Activated naive CD4-positive, alpha-beta T cell treated with anti-CD3 and anti-CD28 coated beads for 36 hours (primary cell): ENCODE measurements around the gene MARCO. TPM values are rescaled to one million over a fixed set of nuclear protein-coding genes. Genes with fewer than 3 reads are reported as not detected.

ENCODE experiments used
- CTCF ChIA-PET: fragments of 350-600 bp; sonication (Branson Sonifier 250); formaldehyde crosslinking; loops from one replicate; lab custom pipeline; 2021; ENCODE audit warnings: antibody characterized with exemption; lab: Charles Lee
- DNase-seq: peaks from one replicate; pipeline ENCODE4 v3.0.0-alpha.2; 2020
- H3K27ac Mint-ChIP-seq: one replicate; pipeline ENCODE4 v1.8.0; 2021; ENCODE audit warnings: mild to moderate bottlenecking, mixed read lengths
- H3K27me3 Mint-ChIP-seq: one replicate; pipeline ENCODE4 v1.8.0; 2021; ENCODE audit warnings: low read depth, mixed read lengths
- H3K36me3 Mint-ChIP-seq: one replicate; pipeline ENCODE4 v1.8.0; 2021; ENCODE audit warnings: low read depth, mixed read lengths
- H3K4me1 Mint-ChIP-seq: one replicate; pipeline ENCODE4 v1.8.0; 2021; ENCODE audit warnings: low read depth, mixed read lengths
- H3K4me3 Mint-ChIP-seq: one replicate; pipeline ENCODE4 v1.8.0; 2021; ENCODE audit warnings: mild to moderate bottlenecking, moderate library complexity, mixed read lengths
- H3K9me3 Mint-ChIP-seq: one replicate; pipeline ENCODE4 v1.8.0; 2021; ENCODE audit warnings: mixed read lengths
- intact Hi-C: fragments of 100-400 bp; cut with micrococcal nuclease; formaldehyde crosslinking; loops from one replicate; pipeline ENCODE4 v1.15.1; 2023
- total RNA-seq, 2 experiments: library from RNA; stranded (reverse); gene quantifications; one replicate each; pipeline ENCODE4 v1.2.3, GENCODE V29; 2021

The MARCO gene
- total RNA-seq, 2 experiments from 2014 or later, result not detected

DNA sequence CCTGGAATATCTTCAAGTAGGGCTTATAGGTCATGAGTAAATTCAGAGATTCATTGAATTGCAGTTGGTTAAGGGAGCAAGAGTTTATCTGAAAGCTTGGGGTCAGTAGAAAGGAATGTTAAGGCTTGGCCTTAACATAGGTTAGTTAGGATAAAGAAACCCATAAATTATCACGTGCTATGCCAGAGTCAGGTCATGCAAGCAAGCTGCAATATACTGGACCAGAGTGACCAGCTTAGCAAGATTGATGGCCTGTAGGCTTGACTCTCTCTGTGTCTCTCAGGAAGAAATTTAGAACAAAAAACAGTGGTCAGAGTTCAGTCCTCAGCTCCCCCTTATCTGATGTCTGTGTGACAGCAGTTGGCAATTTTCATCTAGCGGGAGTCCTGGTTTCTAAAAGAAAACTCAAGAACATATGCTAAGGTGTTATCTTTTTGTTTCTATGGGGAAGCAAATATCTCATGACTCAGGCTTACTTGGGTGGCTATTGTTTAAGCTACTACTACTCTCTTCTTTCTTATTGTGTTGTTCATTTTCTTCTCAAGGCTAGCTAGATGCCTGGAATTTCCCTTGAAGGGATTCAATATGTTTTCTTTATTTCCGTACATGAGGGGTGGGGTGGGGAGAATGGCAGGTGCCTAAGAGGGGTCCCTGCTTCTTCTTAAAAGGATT is 28.7 kb upstream of the MARCO start:
- Mint-ChIP-seq H3K27me3 (peaks cover 2% of the 10 kb centered on the region), H3K4me3 (no peak overlapping the region), H3K9me3 (no peaks in the 10 kb centered on the region), H3K27ac (no peak overlapping the region), H3K36me3 (no peaks in the 10 kb centered on the region), H3K4me1 (no peaks in the 10 kb centered on the region)
- no peak for DNase-seq
- intact Hi-C loops, result no loop called here
- CTCF ChIA-PET, result no interaction called here

- CTCF ChIA-PET, result interaction anchor here (1.3 kb wide), 1 partner anchor 561 kb away, joined by 3 read pairs; no protein-coding TSS in a partner anchor
These were observed 28.0 kb upstream of the MARCO start for GRCh38 chr2:118913803-118914645.

DNA sequence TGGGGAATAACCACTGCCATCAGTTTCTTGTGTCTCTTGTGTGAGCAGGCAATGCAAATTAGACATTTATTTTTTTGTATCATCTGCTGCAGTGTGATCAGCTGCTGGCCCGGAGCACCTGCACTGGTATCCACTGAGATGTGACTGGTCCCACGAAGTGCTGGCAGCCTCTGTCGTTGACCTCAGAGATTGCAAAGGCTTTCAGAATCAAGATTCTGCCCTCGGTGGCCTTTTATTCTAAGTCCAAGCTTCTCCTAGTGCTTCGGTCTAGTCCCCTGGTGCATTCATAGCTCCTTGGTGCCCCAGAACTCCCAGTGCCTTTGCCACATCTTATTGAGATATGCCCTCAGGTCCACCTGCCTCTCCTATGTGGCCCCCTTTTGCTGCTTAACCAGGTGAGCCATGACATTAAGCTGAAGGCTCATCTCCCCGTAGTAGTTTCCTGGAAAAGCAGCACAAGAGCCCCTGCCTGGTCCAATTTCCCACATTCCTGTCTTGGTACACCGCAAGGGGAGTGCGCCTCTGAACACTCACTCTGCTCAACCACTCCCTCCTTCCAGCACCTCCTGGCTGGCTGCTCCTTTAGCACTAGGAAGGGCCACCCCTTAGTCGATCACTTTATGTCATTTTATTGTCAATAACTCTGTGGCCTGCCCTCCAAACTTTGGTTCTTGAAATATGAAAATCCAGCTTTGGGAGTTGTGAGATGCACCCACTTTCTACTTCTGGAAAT is 27.1 kb upstream of the MARCO start:
- CTCF ChIA-PET, result interaction anchor here (1.3 kb wide), 1 partner anchor 560 kb away, joined by 3 read pairs; no protein-coding TSS in a partner anchor
- DNase-seq, result no peak
- Mint-ChIP-seq H3K9me3 (no peaks in the 10 kb centered on the region), H3K27ac (no peak overlapping the region), H3K27me3 (peaks cover 2% of the 10 kb centered on the region), H3K36me3 (no peaks in the 10 kb centered on the region), H3K4me3 (no peak overlapping the region), H3K4me1 (no peaks in the 10 kb centered on the region)
- intact Hi-C loops, result no loop called here

More at GRCh38 chr2:118913803-118914645, 28.0 kb upstream of the MARCO start:
- Mint-ChIP-seq H3K4me3 (no peak overlapping the region), H3K27ac (no peak overlapping the region), H3K27me3 (peaks cover 2% of the 10 kb centered on the region), H3K9me3 (no peaks in the 10 kb centered on the region), H3K4me1 (no peaks in the 10 kb centered on the region), H3K36me3 (no peaks in the 10 kb centered on the region)
- DNase-seq, result no peak
- intact Hi-C loops, result no loop called here

DNA sequence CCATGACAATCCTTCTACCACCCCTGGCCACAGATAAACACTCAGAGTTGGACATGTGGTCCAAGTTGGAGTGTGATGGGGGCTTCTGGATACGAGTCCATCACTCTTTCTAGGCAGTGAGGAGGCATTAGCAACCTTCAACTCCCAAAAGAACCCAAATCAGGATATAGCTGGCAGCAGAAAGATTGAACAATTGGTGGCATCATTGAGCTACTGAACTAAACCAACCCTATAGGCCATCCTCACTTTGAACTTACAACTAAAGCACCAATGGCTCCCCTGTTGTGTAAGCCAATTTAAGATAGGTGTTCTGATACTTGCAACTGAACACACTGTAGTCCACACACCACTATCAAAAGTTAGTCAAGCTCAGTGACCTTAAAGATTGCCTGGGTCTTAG is 24.0 kb upstream of the MARCO start:
- H3K4me1 Mint-ChIP-seq, result no peaks in the 10 kb centered on the region
- intact Hi-C loops, result no loop called here
- no peak overlapping the region for H3K27ac Mint-ChIP-seq
- no peaks in the 10 kb centered on the region for H3K9me3 Mint-ChIP-seq
- H3K36me3 Mint-ChIP-seq, result no peaks in the 10 kb centered on the region
- no peak for DNase-seq
- H3K27me3 Mint-ChIP-seq, result peaks cover 3% of the 10 kb centered on the region
- H3K4me3 Mint-ChIP-seq, result no peak overlapping the region
- CTCF ChIA-PET, result interaction anchor here (2.0 kb wide), 1 partner anchor 37 kb away, joined by 5 read pairs; no protein-coding TSS in a partner anchor

DNA sequence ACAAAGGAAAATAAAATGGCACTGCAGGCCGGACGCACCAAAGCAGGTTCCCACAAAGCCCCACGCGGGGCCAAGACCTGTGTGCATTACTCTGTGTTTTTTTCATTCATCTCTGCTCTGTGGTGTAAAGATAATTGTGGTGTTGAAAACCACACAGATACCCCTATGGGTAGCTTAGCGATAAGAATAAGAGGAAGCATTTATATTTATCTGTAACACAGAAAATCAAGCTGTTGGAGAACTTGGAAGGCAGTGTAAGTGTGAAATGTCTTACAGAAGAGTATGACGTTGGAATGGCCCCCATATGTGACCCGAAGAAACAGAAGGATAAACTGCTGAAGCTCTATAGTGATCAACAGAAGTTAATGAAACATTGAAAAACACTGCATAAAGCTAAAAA is 20.3 kb upstream of the MARCO start:
- intact Hi-C loops, result no loop called here
- CTCF ChIA-PET, result no interaction called here
- no peak overlapping the region for H3K4me3 Mint-ChIP-seq

GRCh38 chr2:118922254-118922653 is 19.7 kb upstream of the MARCO start:
- Mint-ChIP-seq H3K36me3 (no peaks in the 10 kb centered on the region), H3K27ac (no peak overlapping the region), H3K27me3 (peaks cover 8% of the 10 kb centered on the region), H3K9me3 (no peaks in the 10 kb centered on the region), H3K4me1 (no peaks in the 10 kb centered on the region), H3K4me3 (no peak overlapping the region)
- DNase-seq, result no peak
- CTCF ChIA-PET, result no interaction called here
- intact Hi-C loops, result no loop called here

More for the DNA sequence above, 20.3 kb upstream of the MARCO start:
- Mint-ChIP-seq H3K27ac (no peak overlapping the region), H3K9me3 (no peaks in the 10 kb centered on the region), H3K27me3 (peaks cover 8% of the 10 kb centered on the region), H3K4me1 (no peaks in the 10 kb centered on the region), H3K36me3 (no peaks in the 10 kb centered on the region)
- DNase-seq, result no peak

GRCh38 chr2:118923371-118923770 is 18.6 kb upstream of the MARCO start:
- H3K9me3 Mint-ChIP-seq, result no peaks in the 10 kb centered on the region
- DNase-seq, result no peak

GRCh38 chr2:118925476-118925875 is 16.5 kb upstream of the MARCO start:
- H3K27ac Mint-ChIP-seq, result no peak overlapping the region
- intact Hi-C loops, result no loop called here
- CTCF ChIA-PET, result no interaction called here
- H3K4me1 Mint-ChIP-seq, result no peaks in the 10 kb centered on the region
- peaks cover 4% of the 10 kb centered on the region for H3K9me3 Mint-ChIP-seq
- peaks cover 10% of the 10 kb centered on the region for H3K27me3 Mint-ChIP-seq
- no peak for DNase-seq
- no peak overlapping the region for H3K4me3 Mint-ChIP-seq
- no peaks in the 10 kb centered on the region for H3K36me3 Mint-ChIP-seq

More at GRCh38 chr2:118923371-118923770, 18.6 kb upstream of the MARCO start:
- no peak overlapping the region for H3K4me3 Mint-ChIP-seq
- H3K4me1 Mint-ChIP-seq, result no peaks in the 10 kb centered on the region
- H3K27me3 Mint-ChIP-seq, result peaks cover 6% of the 10 kb centered on the region
- no peaks in the 10 kb centered on the region for H3K36me3 Mint-ChIP-seq
- CTCF ChIA-PET, result no interaction called here
- intact Hi-C loops, result no loop called here
- H3K27ac Mint-ChIP-seq, result no peak overlapping the region

- Mint-ChIP-seq H3K4me3 (no peak overlapping the region), H3K36me3 (no peaks in the 10 kb centered on the region), H3K27ac (no peak overlapping the region), H3K4me1 (no peaks in the 10 kb centered on the region), H3K27me3 (peaks cover 10% of the 10 kb centered on the region), H3K9me3 (peaks cover 4% of the 10 kb centered on the region)
- intact Hi-C loops, result no loop called here
- DNase-seq, result no peak
- CTCF ChIA-PET, result no interaction called here
These were observed 16.0 kb upstream of the MARCO start for GRCh38 chr2:118925981-118926380.

DNA sequence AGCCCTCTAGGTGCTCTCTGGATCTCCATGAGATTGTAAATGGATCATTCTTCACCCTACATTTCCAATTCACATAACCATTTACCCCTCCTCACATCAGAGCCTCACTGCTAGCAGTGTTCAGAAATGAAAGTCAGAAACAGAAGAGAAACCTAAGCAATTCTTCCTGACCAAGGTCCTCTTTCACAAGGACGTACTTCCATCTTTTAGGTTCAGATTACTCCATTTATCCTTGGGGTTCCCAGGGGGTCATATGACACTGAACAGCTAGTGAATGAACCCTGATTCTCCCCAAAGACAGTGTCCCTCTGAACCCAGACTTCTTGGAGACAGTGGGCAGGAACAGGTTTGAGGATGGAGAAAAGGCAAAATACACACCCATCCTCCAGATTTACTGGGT is 12.9 kb upstream of the MARCO start:
- Mint-ChIP-seq H3K4me1 (no peaks in the 10 kb centered on the region), H3K27ac (no peak overlapping the region), H3K9me3 (peaks cover 16% of the 10 kb centered on the region), H3K4me3 (no peak overlapping the region), H3K27me3 (peaks cover 4% of the 10 kb centered on the region), H3K36me3 (peaks cover 6% of the 10 kb centered on the region)
- intact Hi-C loops, result no loop called here
- no peak for DNase-seq
- CTCF ChIA-PET, result no interaction called here

GRCh38 chr2:118932949-118933348 is 9.0 kb upstream of the MARCO start:
- no peak overlapping the region for H3K27ac Mint-ChIP-seq
- no peak for DNase-seq
- peaks cover 6% of the 10 kb centered on the region for H3K36me3 Mint-ChIP-seq
- H3K4me1 Mint-ChIP-seq, result no peaks in the 10 kb centered on the region
- CTCF ChIA-PET, result interaction anchor here (0.6 kb wide), 1 partner anchor 372 kb away, joined by 3 read pairs; no protein-coding TSS in a partner anchor
- intact Hi-C loops, result no loop called here
- peaks cover 4% of the 10 kb centered on the region for H3K27me3 Mint-ChIP-seq
- peaks cover 16% of the 10 kb centered on the region for H3K9me3 Mint-ChIP-seq
- H3K4me3 Mint-ChIP-seq, result no peak overlapping the region

- peaks cover 6% of the 10 kb centered on the region for H3K36me3 Mint-ChIP-seq
- DNase-seq, result no peak
- H3K4me1 Mint-ChIP-seq, result no peaks in the 10 kb centered on the region
- CTCF ChIA-PET, result no interaction called here
- peaks cover 11% of the 10 kb centered on the region for H3K9me3 Mint-ChIP-seq
- no peaks in the 10 kb centered on the region for H3K27me3 Mint-ChIP-seq
- intact Hi-C loops, result no loop called here
- no peak overlapping the region for H3K4me3 Mint-ChIP-seq
- no peak overlapping the region for H3K27ac Mint-ChIP-seq
These were observed 5.7 kb upstream of the MARCO start for GRCh38 chr2:118936306-118936705.
